GM19099 (cell line): ENCODE measurements around the gene GAREM1.

Experiments used
- POLR2A ChIP-seq: IDR thresholded peaks from 3 replicates; pipeline ENCODE4 v1.6.1; 2011; ENCODE audit warnings: low read depth; ENCODE audit not compliant: insufficient read length; ENCODE audit errors: extremely low read depth

GAREM1 gene

GRCh38 chr18:32301976-32302743 lies 168.5 kb downstream of the GAREM1 start:
- no peak for TF ChIP-seq POLR2A

- TF ChIP-seq POLR2A: no peak
Observed at GRCh38 chr18:32301361-32301760, 169.3 kb downstream of the GAREM1 start.

GRCh38 chr18:32300914-32301313 lies 169.8 kb downstream of the GAREM1 start:
- no peak for TF ChIP-seq POLR2A

GRCh38 chr18:32299484-32299883 lies 171.2 kb downstream of the GAREM1 start:
- TF ChIP-seq POLR2A: no peak

GRCh38 chr18:32298171-32298667 lies 172.5 kb downstream of the GAREM1 start:
- TF ChIP-seq POLR2A: no peak

- TF ChIP-seq POLR2A: no peak
Observed at GRCh38 chr18:32297579-32298170, 173.0 kb downstream of the GAREM1 start.

GRCh38 chr18:32296851-32297250 lies 173.8 kb downstream of the GAREM1 start:
- TF ChIP-seq POLR2A: no peak

GRCh38 chr18:32295604-32296003 lies 175.1 kb downstream of the GAREM1 start:
- TF ChIP-seq POLR2A: no peak

- no peak for TF ChIP-seq POLR2A
Observed at GRCh38 chr18:32293107-32293506, 177.6 kb downstream of the GAREM1 start.

- TF ChIP-seq POLR2A: no peak
Observed at GRCh38 chr18:32290810-32291209, 179.9 kb downstream of the GAREM1 start.

- no peak for TF ChIP-seq POLR2A
Observed at GRCh38 chr18:32289483-32290075, 181.1 kb downstream of the GAREM1 start.

- no peak for TF ChIP-seq POLR2A
Observed at GRCh38 chr18:32287873-32288272, 182.8 kb downstream of the GAREM1 start.

- TF ChIP-seq POLR2A: no peak
Observed at GRCh38 chr18:32287249-32287648, 183.4 kb downstream of the GAREM1 start.

GRCh38 chr18:32286749-32287148 lies 183.9 kb downstream of the GAREM1 start:
- no peak for TF ChIP-seq POLR2A

- no peak for TF ChIP-seq POLR2A
Observed at GRCh38 chr18:32284284-32284683, 186.4 kb downstream of the GAREM1 start.

- TF ChIP-seq POLR2A: no peak
Observed at GRCh38 chr18:32280911-32281310, 189.8 kb downstream of the GAREM1 start.

- no peak for TF ChIP-seq POLR2A
Observed at GRCh38 chr18:32280188-32280783, 190.4 kb downstream of the GAREM1 start.
